ENCODE measurements around the gene PRSS2. TPM values are rescaled to one million over a fixed set of nuclear protein-coding genes. Genes with fewer than 3 reads are reported as not detected.
"Not testable (repeated sequence)": the region's sequence is repeated elsewhere in the genome, so short reads cannot be mapped to it uniquely, and the experiment has no call there.

PRSS2 gene
- total RNA-seq, 2 experiments from 2014 or later: not detected

GRCh38 chr7:142750321-142750938 lies 20.3 kb upstream of the PRSS2 start:
- H3K27ac Mint-ChIP-seq: no peak overlapping the region
- peaks cover 2% of the 10 kb centered on the region for H3K27me3 Mint-ChIP-seq (ENCODE audit: low read depth)
- DNase-seq: no peak
- no peak for ATAC-seq
- H3K9me3 Mint-ChIP-seq (ENCODE audit: insufficient read depth): no peaks in the 10 kb centered on the region
- ChIA-PET POLR2A (no interaction called here), CTCF (no interaction called here)
- H3K36me3 Mint-ChIP-seq (ENCODE audit: low read depth): no peaks in the 10 kb centered on the region
- no peak overlapping the region for H3K4me3 Mint-ChIP-seq
- H3K4me1 Mint-ChIP-seq (ENCODE audit: low read depth): no peaks in the 10 kb centered on the region

- ATAC-seq; H3K4me1 Mint-ChIP-seq (ENCODE audit: low read depth): not testable (repeated sequence)
These were observed 19.1 kb upstream of the PRSS2 start for GRCh38 chr7:142751526-142752175.

GRCh38 chr7:142752376-142753225 lies 18.2 kb upstream of the PRSS2 start:
- H3K36me3 Mint-ChIP-seq (ENCODE audit: low read depth): no peaks in the 10 kb centered on the region
- CTCF ChIA-PET: no interaction called here
- no peak for DNase-seq
- no peaks in the 10 kb centered on the region for H3K27me3 Mint-ChIP-seq (ENCODE audit: low read depth)
- no peak overlapping the region for H3K4me3 Mint-ChIP-seq
- no peaks in the 10 kb centered on the region for H3K9me3 Mint-ChIP-seq (ENCODE audit: insufficient read depth)
- ATAC-seq: no peak
- H3K27ac Mint-ChIP-seq: no peak overlapping the region
- POLR2A ChIA-PET: no interaction called here
- H3K4me1 Mint-ChIP-seq (ENCODE audit: low read depth): no peaks in the 10 kb centered on the region

More at GRCh38 chr7:142751526-142752175, 19.1 kb upstream of the PRSS2 start:
- DNase-seq; H3K27me3 Mint-ChIP-seq (ENCODE audit: low read depth); POLR2A ChIA-PET; CTCF ChIA-PET; H3K36me3 Mint-ChIP-seq (ENCODE audit: low read depth); H3K27ac Mint-ChIP-seq; H3K9me3 Mint-ChIP-seq (ENCODE audit: insufficient read depth); H3K4me3 Mint-ChIP-seq: not testable (repeated sequence)

GRCh38 chr7:142753366-142753765 lies 17.4 kb upstream of the PRSS2 start:
- H3K27me3 Mint-ChIP-seq (ENCODE audit: low read depth): no peaks in the 10 kb centered on the region
- peak overlapping the region; percentile 24 for H3K27ac Mint-ChIP-seq
- DNase-seq: no peak
- no peaks in the 10 kb centered on the region for H3K9me3 Mint-ChIP-seq (ENCODE audit: insufficient read depth)
- H3K4me3 Mint-ChIP-seq: no peak overlapping the region
- ChIA-PET POLR2A (no interaction called here), CTCF (no interaction called here)
- no peaks in the 10 kb centered on the region for H3K36me3 Mint-ChIP-seq (ENCODE audit: low read depth)
- no peaks in the 10 kb centered on the region for H3K4me1 Mint-ChIP-seq (ENCODE audit: low read depth)
- no peak for ATAC-seq

- ATAC-seq; H3K4me1 Mint-ChIP-seq (ENCODE audit: low read depth); DNase-seq; POLR2A ChIA-PET; H3K9me3 Mint-ChIP-seq (ENCODE audit: insufficient read depth); H3K27ac Mint-ChIP-seq; H3K27me3 Mint-ChIP-seq (ENCODE audit: low read depth); H3K36me3 Mint-ChIP-seq (ENCODE audit: low read depth); CTCF ChIA-PET; H3K4me3 Mint-ChIP-seq: not testable (repeated sequence)
These were observed 16.8 kb upstream of the PRSS2 start for GRCh38 chr7:142753925-142754491.

GRCh38 chr7:142754681-142755575 lies 15.8 kb upstream of the PRSS2 start:
- Mint-ChIP-seq H3K9me3 (ENCODE audit: insufficient read depth) (no peaks in the 10 kb centered on the region), H3K36me3 (ENCODE audit: low read depth) (no peaks in the 10 kb centered on the region), H3K27me3 (ENCODE audit: low read depth) (no peaks in the 10 kb centered on the region), H3K27ac (no peak overlapping the region), H3K4me3 (no peak overlapping the region), H3K4me1 (ENCODE audit: low read depth) (no peaks in the 10 kb centered on the region)
- no peak for ATAC-seq
- ChIA-PET CTCF (no interaction called here), POLR2A (no interaction called here)
- DNase-seq: no peak

- not testable (repeated sequence) for H3K9me3 Mint-ChIP-seq (ENCODE audit: insufficient read depth); H3K4me1 Mint-ChIP-seq (ENCODE audit: low read depth)
These were observed 12.5 kb upstream of the PRSS2 start for GRCh38 chr7:142758312-142758711.

GRCh38 chr7:142759433-142759832 lies 11.3 kb upstream of the PRSS2 start:
- no peak overlapping the region for H3K4me3 Mint-ChIP-seq
- no peak overlapping the region for H3K27ac Mint-ChIP-seq
- POLR2A ChIA-PET: no interaction called here

More at GRCh38 chr7:142758312-142758711, 12.5 kb upstream of the PRSS2 start:
- H3K27me3 Mint-ChIP-seq (ENCODE audit: low read depth); POLR2A ChIA-PET; H3K36me3 Mint-ChIP-seq (ENCODE audit: low read depth); CTCF ChIA-PET; H3K4me3 Mint-ChIP-seq; H3K27ac Mint-ChIP-seq; ATAC-seq; DNase-seq: not testable (repeated sequence)

GRCh38 chr7:142760071-142760642 lies 10.6 kb upstream of the PRSS2 start:
- H3K36me3 Mint-ChIP-seq (ENCODE audit: low read depth): no peaks in the 10 kb centered on the region
- CTCF ChIA-PET: no interaction called here
- H3K27me3 Mint-ChIP-seq (ENCODE audit: low read depth): peaks cover 3% of the 10 kb centered on the region
- H3K4me3 Mint-ChIP-seq: no peak overlapping the region
- no peaks in the 10 kb centered on the region for H3K9me3 Mint-ChIP-seq (ENCODE audit: insufficient read depth)
- DNase-seq (no peak), ATAC-seq (no peak)
- no peak overlapping the region for H3K27ac Mint-ChIP-seq
- POLR2A ChIA-PET: no interaction called here
- no peaks in the 10 kb centered on the region for H3K4me1 Mint-ChIP-seq (ENCODE audit: low read depth)

More at GRCh38 chr7:142759433-142759832, 11.3 kb upstream of the PRSS2 start:
- DNase-seq: no peak
- ATAC-seq: no peak
- H3K27me3 Mint-ChIP-seq (ENCODE audit: low read depth): peaks cover 3% of the 10 kb centered on the region
- no peaks in the 10 kb centered on the region for H3K4me1 Mint-ChIP-seq (ENCODE audit: low read depth)
- CTCF ChIA-PET: no interaction called here
- no peaks in the 10 kb centered on the region for H3K9me3 Mint-ChIP-seq (ENCODE audit: insufficient read depth)
- no peaks in the 10 kb centered on the region for H3K36me3 Mint-ChIP-seq (ENCODE audit: low read depth)

GRCh38 chr7:142761606-142762005 lies 9.2 kb upstream of the PRSS2 start:
- DNase-seq; CTCF ChIA-PET; H3K9me3 Mint-ChIP-seq (ENCODE audit: insufficient read depth); ATAC-seq; H3K4me3 Mint-ChIP-seq; POLR2A ChIA-PET; H3K27ac Mint-ChIP-seq; H3K27me3 Mint-ChIP-seq (ENCODE audit: low read depth); H3K36me3 Mint-ChIP-seq (ENCODE audit: low read depth); H3K4me1 Mint-ChIP-seq (ENCODE audit: low read depth): not testable (repeated sequence)

GRCh38 chr7:142762104-142762503 lies 8.7 kb upstream of the PRSS2 start:
- H3K36me3 Mint-ChIP-seq (ENCODE audit: low read depth): no peaks in the 10 kb centered on the region
- H3K4me3 Mint-ChIP-seq: no peak overlapping the region
- no peaks in the 10 kb centered on the region for H3K9me3 Mint-ChIP-seq (ENCODE audit: insufficient read depth)
- no peak for ATAC-seq
- ChIA-PET POLR2A (no interaction called here), CTCF (no interaction called here)
- H3K27me3 Mint-ChIP-seq (ENCODE audit: low read depth): peaks cover 3% of the 10 kb centered on the region
- H3K4me1 Mint-ChIP-seq (ENCODE audit: low read depth): no peaks in the 10 kb centered on the region
- no peak for DNase-seq
- H3K27ac Mint-ChIP-seq: no peak overlapping the region

Data from activated CD8-positive, alpha-beta T cell treated with anti-CD3 and anti-CD28 coated beads, Interleukin-2, amount 10 ng/mL, durations not matched to agents 7 days and 5 days (primary cell).